Neural crest cell (in vitro differentiated cells): Measurements from ENCODE around the gene LSM10. TPM values are rescaled to one million over a fixed set of nuclear protein-coding genes. Genes with fewer than 3 reads are reported as not detected.

Source experiments
- DNase-seq: peaks from one replicate; pipeline ENCODE4 v3.0.0; 2021; ENCODE audit warnings: low read depth, mixed read lengths, low spot score
- H3K27ac Mint-ChIP-seq: one replicate; pipeline ENCODE4 v1.8.0; 2021; ENCODE audit warnings: mild to moderate bottlenecking, mixed read lengths; ENCODE audit not compliant: unreplicated experiment
- H3K27me3 Mint-ChIP-seq: 2 replicates; pipeline ENCODE4 v1.8.0; 2021; ENCODE audit warnings: low read depth, mild to moderate bottlenecking, mixed read lengths
- H3K36me3 Mint-ChIP-seq: 2 replicates; pipeline ENCODE4 v1.8.0; 2021; ENCODE audit warnings: low read depth, mild to moderate bottlenecking, mixed read lengths
- H3K4me1 Mint-ChIP-seq: 2 replicates; pipeline ENCODE4 v1.8.0; 2021; ENCODE audit warnings: mixed read lengths
- H3K4me3 Mint-ChIP-seq: one replicate; pipeline ENCODE4 v1.8.0; 2021; ENCODE audit warnings: mild to moderate bottlenecking, mixed read lengths
- H3K9me3 Mint-ChIP-seq: 2 replicates; pipeline ENCODE4 v1.8.0; 2021; ENCODE audit warnings: mixed read lengths
- CTCF ChIP-seq: fragments of 200-600 bp; sonication (generic); conservative IDR thresholded peaks from 2 replicates; pipeline ENCODE4 v1.5.0; 2021; ENCODE audit warnings: antibody characterized with exemption, mild to moderate bottlenecking
- total RNA-seq: library from RNA; stranded (reverse); gene quantifications from 2 replicates; pipeline ENCODE4 v1.2.1, GENCODE V29; 2021

LSM10 gene
- total RNA-seq, 1 donor from 2014 or later: 48.4 TPM

GRCh38 chr1:36380143-36380619 lies 17.5 kb downstream of the LSM10 start:
- TF ChIP-seq CTCF: no peak
- H3K27ac Mint-ChIP-seq: no peak overlapping the region
- peak overlapping the region; percentile 64 for H3K4me3 Mint-ChIP-seq
- H3K27me3 Mint-ChIP-seq: no peaks in the 10 kb centered on the region
- H3K9me3 Mint-ChIP-seq: no peaks in the 10 kb centered on the region
- H3K4me1 Mint-ChIP-seq: peaks cover 24% of the 10 kb centered on the region
- no peaks in the 10 kb centered on the region for H3K36me3 Mint-ChIP-seq
- DNase-seq: no peak

- TF ChIP-seq CTCF: no peak
- no peak overlapping the region for H3K4me3 Mint-ChIP-seq
- no peak for DNase-seq
- H3K27me3 Mint-ChIP-seq: no peaks in the 10 kb centered on the region
- no peak overlapping the region for H3K27ac Mint-ChIP-seq
- H3K4me1 Mint-ChIP-seq: peaks cover 28% of the 10 kb centered on the region
- H3K36me3 Mint-ChIP-seq: no peaks in the 10 kb centered on the region
- no peaks in the 10 kb centered on the region for H3K9me3 Mint-ChIP-seq
These were observed 19.8 kb downstream of the LSM10 start for GRCh38 chr1:36377791-36378492.

GRCh38 chr1:36372617-36373016 lies 25.1 kb downstream of the LSM10 start:
- Mint-ChIP-seq H3K27ac (peak overlapping the region; percentile 91), H3K4me1 (peaks cover 48% of the 10 kb centered on the region), H3K27me3 (no peaks in the 10 kb centered on the region), H3K36me3 (no peaks in the 10 kb centered on the region), H3K9me3 (no peaks in the 10 kb centered on the region), H3K4me3 (no peak overlapping the region)
- no peak for TF ChIP-seq CTCF
- no peak for DNase-seq

GRCh38 chr1:36369061-36369861 lies 28.4 kb downstream of the LSM10 start:
- Mint-ChIP-seq H3K4me1 (peaks cover 46% of the 10 kb centered on the region), H3K9me3 (no peaks in the 10 kb centered on the region), H3K27ac (no peak overlapping the region), H3K27me3 (no peaks in the 10 kb centered on the region), H3K4me3 (peak overlapping the region; percentile 47), H3K36me3 (no peaks in the 10 kb centered on the region)
- TF ChIP-seq CTCF: peak; percentile 91
- DNase-seq: peak; percentile 89

- Mint-ChIP-seq H3K36me3 (no peaks in the 10 kb centered on the region), H3K9me3 (no peaks in the 10 kb centered on the region), H3K27me3 (no peaks in the 10 kb centered on the region), H3K27ac (no peak overlapping the region), H3K4me3 (no peak overlapping the region), H3K4me1 (peaks cover 31% of the 10 kb centered on the region)
- DNase-seq: no peak
- TF ChIP-seq CTCF: no peak
These were observed 29.9 kb downstream of the LSM10 start for GRCh38 chr1:36367798-36368197.
